Adipose tissue (tissue), 3 donors: ENCODE results near the gene ST8SIA6. TPM values are rescaled to one million over a fixed set of nuclear protein-coding genes. Genes with fewer than 3 reads are reported as not detected.

ENCODE experiments used
- H3K27ac ChIP-seq: one replicate; pipeline ENCODE4 v1.5.1; 2013; ENCODE audit warnings: low read depth, low read length
- WGBS, 3 donors: extraction: QIAGEN DNeasy Blood & Tissue Kit; methylation state at CpG; one replicate each; pipeline ENCODE4 v1.1.7; 2013; 5-methylcytosine and 5-hydroxymethylcytosine counted together
- polyA plus RNA-seq, 3 donors: library from polyadenylated mRNA; stranded (reverse); fragments of 200-250 nt; gene quantifications; one replicate each; pipeline ENCODE4 v1.2.3, GENCODE V29; 2013
- donor health status: healthy with polysubstance abuse.
- donor health status: Bipolar disorder and iron deficiency.
- donor health status: healthy.

ST8SIA6 gene
- polyA plus RNA-seq, 3 donors, result 0.10 to 0.56 (median 0.33) TPM

GRCh38 chr10:17368708-17369272 lies 85.6 kb downstream of the ST8SIA6 start:
- H3K27ac ChIP-seq, result no peak overlapping the region
- 94 to 97% (median 94%) methylated on average over 4 of the region's 4 CpGs for whole genome bisulfite sequencing, 3 donors

DNA sequence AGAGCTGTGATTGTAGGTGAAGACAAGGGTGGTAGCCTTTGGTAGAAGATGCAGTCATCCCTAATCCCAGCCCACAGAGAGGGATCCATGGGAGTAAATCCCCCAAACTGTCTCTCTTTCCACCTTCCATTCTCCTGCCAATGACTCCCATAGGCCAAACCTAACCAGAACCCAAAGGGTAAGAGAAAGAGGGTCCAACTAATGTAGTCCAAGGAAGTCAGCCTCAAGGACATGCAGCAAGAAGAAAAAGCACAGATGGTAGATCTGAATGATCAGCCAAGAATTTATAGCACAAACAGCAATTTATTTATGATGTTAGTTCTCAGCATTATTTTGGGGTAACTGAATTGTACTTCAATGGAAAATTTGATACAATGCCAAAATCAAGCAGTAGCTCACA lies 87.7 kb downstream of the ST8SIA6 start:
- H3K27ac ChIP-seq, result no peak overlapping the region

GRCh38 chr10:17365402-17365801 lies 89.0 kb downstream of the ST8SIA6 start:
- WGBS, 3 donors, result 62 to 83% (median 79%) methylated on average over 1 of the region's 1 CpG
- H3K27ac ChIP-seq, result no peak overlapping the region

DNA sequence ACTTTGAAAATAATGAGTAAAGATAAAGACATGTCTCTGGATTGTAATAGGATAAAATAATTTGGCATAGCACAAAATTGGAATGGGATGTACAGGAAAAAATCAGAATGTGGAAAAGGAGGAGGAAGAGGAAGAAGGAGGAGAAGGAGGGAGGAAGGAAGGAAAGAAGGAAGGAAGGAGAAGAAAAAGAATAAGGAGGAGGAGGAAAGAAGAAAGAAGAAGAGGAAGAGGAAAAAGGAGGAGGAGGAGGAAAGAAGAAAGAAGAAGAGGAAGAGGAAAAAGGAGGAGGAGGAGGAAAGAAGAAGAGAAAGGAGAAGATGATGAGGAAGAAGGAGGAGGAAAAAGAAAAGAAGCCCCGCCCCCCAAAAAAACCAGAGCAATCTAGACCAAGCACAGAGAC lies 95.9 kb downstream of the ST8SIA6 start:
- WGBS, 3 donors, result 48 to 100% (median 89%) methylated on average over 1 of the region's 1 CpG
- H3K27ac ChIP-seq, result no peak overlapping the region

- H3K27ac ChIP-seq, result no peak overlapping the region
- 70 to 80% (median 78%) methylated on average over 2 of the region's 2 CpGs for whole genome bisulfite sequencing, 3 donors
Measured at GRCh38 chr10:17357781-17358180, 96.6 kb downstream of the ST8SIA6 start.

DNA sequence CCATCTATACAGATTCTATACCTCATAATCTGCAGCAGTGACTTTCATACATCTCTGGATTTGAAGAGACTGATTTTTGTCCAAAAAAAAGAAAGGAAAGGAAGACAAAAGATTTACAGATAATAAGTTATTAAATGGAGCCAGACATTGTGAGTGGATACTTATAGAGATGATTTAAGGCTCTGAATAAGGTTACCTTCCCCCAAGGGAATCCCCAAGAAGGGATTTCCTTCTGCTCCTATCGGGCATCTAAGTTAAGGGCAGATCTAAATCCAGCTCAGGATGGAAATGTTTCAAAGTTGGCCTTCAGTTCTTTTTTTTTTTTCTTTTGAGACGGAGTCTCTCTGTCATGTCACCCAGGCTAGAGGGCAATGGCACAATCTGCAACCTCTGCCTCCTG lies 97.6 kb downstream of the ST8SIA6 start:
- H3K27ac ChIP-seq, result no peak overlapping the region
- WGBS, 3 donors, result 74 to 89% (median 76%) methylated on average over 2 of the region's 2 CpGs

GRCh38 chr10:17354781-17355180 lies 99.6 kb downstream of the ST8SIA6 start:
- 57 to 75% (median 68%) methylated on average over 5 of the region's 5 CpGs for WGBS, 3 donors
- no peak overlapping the region for H3K27ac ChIP-seq

- 82 to 89% (median 88%) methylated on average over 7 of the region's 7 CpGs for WGBS, 3 donors
Measured at GRCh38 chr10:17353568-17354300, 100.7 kb downstream of the ST8SIA6 start.

DNA sequence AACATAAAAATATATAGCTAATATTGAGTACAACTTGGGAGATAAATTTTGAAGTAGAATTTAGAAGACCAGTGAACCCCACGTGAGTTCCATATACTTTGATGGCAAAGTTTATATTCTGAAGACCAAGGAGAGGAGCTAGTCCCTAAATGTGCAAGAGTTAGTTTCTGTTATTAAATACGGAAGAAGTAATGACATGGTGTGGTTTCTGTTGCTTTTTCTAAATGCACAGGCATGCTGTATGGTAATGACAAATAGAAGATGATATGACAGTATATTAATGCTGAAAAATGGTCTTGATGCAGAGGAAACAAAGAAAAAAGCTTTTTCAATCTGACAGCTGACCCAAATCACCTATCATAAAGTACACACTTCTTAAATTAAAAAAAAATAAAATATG lies 101.8 kb downstream of the ST8SIA6 start:
- no peak overlapping the region for H3K27ac ChIP-seq
- WGBS, 3 donors, result 84 to 93% (median 88%) methylated on average over 2 of the region's 2 CpGs

More at GRCh38 chr10:17353568-17354300, 100.7 kb downstream of the ST8SIA6 start:
- H3K27ac ChIP-seq, result no peak overlapping the region

GRCh38 chr10:17351506-17351905 lies 102.9 kb downstream of the ST8SIA6 start:
- H3K27ac ChIP-seq, result no peak overlapping the region
- WGBS, 3 donors, result 64 to 76% (median 75%) methylated on average over 1 of the region's 1 CpG

GRCh38 chr10:17349717-17350116 lies 104.7 kb downstream of the ST8SIA6 start:
- H3K27ac ChIP-seq, result no peak overlapping the region
- WGBS, 3 donors, result 50 to 78% (median 74%) methylated on average over 1 of the region's 1 CpG

DNA sequence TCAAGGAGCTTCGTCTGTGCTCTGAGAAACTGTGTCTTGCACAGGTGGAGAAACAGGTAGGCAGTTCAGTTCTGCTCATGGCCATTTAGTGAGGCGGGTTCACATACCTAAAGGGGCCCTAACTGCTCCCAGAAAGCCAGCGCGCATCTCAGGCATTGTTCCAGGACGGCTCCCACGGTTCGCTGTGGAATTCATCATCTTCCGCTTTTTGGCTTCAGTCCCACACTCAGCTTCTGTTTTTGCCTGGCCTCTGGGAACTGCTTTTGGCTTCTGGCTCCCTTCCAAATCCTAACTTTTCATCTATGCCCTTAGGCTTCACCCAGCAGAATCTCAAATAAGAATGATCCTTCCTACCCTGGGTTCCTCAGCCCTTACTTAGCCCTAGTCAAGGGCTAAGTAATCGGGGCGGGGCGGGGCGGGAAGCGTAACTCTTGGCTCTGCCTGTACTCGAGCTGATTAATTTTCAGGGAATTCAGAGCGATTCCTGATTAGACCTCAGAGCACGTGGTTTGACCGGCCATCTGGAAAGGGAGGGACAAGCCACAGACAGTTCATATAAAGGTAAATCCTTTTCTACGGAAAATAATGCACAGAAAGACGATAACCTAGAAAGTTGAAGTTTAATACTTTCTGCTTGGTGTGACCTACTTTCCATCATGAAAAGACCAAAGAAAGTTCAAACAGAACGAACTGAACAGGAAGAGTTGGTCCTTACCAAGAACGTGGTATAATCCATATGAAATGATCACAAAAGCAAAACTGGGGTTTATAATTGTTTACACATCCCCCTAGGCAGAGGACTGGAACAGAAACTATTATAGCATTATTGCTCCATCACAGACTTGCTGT lies 105.7 kb downstream of the ST8SIA6 start:
- H3K27ac ChIP-seq, result no peak overlapping the region
- WGBS, 3 donors, result 27 to 43% (median 38%) methylated on average over 21 of the region's 21 CpGs

- no peak overlapping the region for H3K27ac ChIP-seq
- WGBS, 3 donors, result 39 to 66% (median 41%) methylated on average over 4 of the region's 4 CpGs
Measured at GRCh38 chr10:17348011-17348500, 106.3 kb downstream of the ST8SIA6 start.

DNA sequence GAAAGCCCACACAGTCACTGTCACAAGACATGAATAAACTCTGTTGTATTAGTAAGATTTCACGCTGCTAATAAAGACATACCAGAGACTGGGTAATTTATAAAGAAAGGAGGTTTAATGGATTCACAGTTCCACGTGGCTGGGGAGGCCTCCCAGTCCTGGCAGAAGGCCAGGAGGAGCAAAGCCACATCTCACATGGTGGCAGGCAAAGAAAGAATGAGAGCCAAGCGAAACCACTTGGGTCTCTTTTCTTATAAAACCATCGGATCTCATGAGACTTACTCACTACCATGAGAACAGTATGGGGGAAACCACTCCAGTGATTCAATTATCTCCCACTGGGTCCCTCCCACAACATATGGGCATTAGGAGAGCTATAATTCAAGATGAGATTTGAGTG lies 110.2 kb downstream of the ST8SIA6 start:
- no peak overlapping the region for H3K27ac ChIP-seq
- WGBS, 3 donors, result 64 to 78% (median 71%) methylated on average over 4 of the region's 4 CpGs

DNA sequence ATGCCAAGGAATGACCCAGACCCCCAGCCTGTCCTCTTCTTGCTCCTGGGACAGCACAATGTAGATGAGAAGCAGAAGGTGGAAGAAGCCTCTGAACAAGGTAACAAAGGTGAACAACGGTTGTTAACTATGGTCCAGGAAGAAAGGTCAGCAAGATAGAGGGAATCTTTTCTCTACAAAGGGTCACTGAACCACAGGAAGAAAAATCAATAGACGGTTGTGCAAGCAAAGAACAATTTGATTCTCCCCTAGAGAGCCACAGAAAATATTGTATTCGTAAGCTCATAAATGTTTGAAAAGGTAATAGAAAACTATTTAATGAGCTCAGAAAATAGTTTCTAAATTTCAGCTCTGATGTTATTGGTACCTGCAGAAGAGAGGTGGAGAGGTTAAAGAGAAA lies 111.3 kb downstream of the ST8SIA6 start:
- no peak overlapping the region for H3K27ac ChIP-seq
- 39 to 83% (median 71%) methylated on average over 3 of the region's 3 CpGs for WGBS, 3 donors

DNA sequence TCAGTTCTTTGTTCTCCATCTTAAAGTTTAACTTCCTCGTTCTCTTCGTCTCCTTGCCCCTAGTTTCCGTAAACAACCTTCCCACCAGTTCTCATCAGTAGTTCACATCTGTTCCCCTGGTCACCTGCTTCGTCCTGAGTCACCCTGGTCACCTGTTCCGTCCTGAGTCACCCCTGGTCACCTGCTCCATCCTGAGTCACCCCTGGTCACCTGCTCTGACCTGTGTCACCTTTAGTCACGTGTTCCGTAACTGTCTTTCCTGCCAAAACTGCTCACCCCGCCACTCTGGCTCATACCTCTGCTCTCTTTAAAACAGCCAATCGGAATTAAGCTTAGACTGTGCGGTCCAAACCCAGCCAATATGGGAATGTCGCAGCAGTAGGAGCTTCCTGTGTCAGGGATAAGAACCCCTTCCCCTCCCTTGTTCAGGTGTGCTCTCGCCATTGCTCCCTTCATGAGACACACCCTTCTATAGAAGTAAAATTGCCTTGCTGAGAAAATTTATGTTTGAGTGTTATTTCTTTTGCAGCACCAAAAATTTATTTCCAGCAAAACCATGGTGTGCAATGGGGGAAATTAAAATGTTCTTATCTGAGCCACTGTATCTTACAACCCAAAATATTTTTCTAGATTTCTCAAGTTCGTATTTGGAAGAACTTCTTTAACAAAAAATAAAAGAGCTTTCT lies 114.1 kb downstream of the ST8SIA6 start:
- no peak overlapping the region for H3K27ac ChIP-seq
- WGBS, 3 donors, result 83 to 84% (median 84%) methylated on average over 13 of the region's 13 CpGs

DNA sequence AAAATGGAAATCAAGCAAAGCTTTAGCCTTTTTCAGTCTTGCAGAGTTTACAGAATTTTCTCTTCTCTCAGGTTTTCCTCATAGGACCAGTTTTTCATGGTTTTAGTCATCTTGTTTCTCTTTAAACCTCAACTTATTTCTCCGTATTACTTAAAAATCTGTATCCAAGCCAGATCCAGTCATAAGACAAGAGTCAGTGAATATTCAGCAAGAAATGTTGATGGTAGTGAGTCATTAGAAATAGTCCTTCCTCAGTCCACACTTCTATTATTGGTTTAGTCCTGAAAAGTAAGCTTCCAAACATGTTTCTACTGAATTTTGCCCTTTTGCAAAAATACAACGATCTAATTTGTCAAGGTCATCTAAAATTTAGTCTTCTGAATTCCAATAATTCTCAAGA lies 119.3 kb downstream of the ST8SIA6 start:
- no peak overlapping the region for H3K27ac ChIP-seq
- 67 to 88% (median 78%) methylated on average over 2 of the region's 2 CpGs for WGBS, 3 donors

DNA sequence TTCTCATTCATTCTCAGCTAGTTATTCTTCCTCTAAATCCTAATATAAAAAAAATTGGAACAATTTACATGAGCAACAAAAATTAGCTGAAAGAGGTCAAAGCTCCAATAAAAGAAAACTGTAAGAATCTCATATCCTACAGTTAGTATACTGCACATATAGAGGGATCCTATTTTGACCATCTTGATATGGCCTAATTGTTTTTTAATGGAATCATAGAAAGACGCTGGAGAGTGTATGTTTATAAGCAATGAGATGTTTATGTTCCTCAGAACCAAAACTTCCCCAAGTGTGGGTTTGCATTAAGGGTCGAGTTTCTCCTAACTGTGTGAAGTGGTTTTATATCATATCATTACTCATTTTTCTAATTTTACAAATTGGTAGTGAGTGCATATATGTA lies 123.9 kb downstream of the ST8SIA6 start:
- 63 to 78% (median 73%) methylated on average over 2 of the region's 2 CpGs for WGBS, 3 donors
- no peak overlapping the region for H3K27ac ChIP-seq

DNA sequence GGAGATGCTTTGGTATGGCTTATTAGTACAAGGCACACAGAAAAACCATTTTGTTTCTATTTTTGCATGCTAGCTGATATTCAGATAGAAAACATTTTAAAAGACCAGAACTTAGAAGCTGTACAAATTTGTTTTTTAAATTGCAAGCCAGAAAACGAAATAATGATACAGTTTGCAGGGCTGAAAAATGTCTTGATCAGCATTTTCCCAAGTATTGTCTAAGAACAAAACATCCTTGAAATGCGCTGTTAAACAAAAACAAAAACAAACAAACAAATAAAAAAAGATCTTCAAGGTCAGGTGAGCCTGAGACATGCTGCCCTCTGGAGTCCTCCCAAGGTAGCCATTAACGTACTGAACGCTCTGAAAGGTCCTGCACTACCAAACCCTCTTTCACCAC lies 128.0 kb downstream of the ST8SIA6 start:
- 76 to 83% (median 81%) methylated on average over 4 of the region's 4 CpGs for WGBS, 3 donors
- H3K27ac ChIP-seq, result no peak overlapping the region
